GM12878 (cell line): ENCODE data around the gene PDSS1. TPM values are rescaled to one million over a fixed set of nuclear protein-coding genes. Genes with fewer than 3 reads are reported as not detected.

ENCODE experiments used
- CBFB ChIP-seq: IDR thresholded peaks from 2 replicates; pipeline ENCODE4 v1.6.1; 2016; ENCODE audit warnings: antibody characterized with exemption, low read depth
- EGR1 ChIP-seq, 2 experiments: IDR thresholded peaks; 1 replicate in 1 of 2; 2 replicates in 1 of 2; pipeline ENCODE4 v1.6.1; 2011 to 2012; ENCODE audit warnings: low read depth in 2 of 2, low read length in 2 of 2, borderline replicate concordance in 1 of 2, mild to moderate bottlenecking in 1 of 2, moderate library complexity in 1 of 2
- ETV6 ChIP-seq, 2 experiments: fragments of 450-650 bp in 1 of 2; IDR thresholded peaks in 1 of 2; conservative IDR thresholded peaks in 1 of 2; 2 replicates each; pipeline ENCODE4 v1.6.1; 2014; ENCODE audit warnings: antibody characterized with exemption in 1 of 2, borderline replicate concordance in 1 of 2, low read depth in 1 of 2, mild to moderate bottlenecking in 1 of 2, moderate library complexity in 1 of 2
- EZH2 ChIP-seq: IDR thresholded peaks from 2 replicates; pipeline ENCODE4 v1.6.1; 2012; ENCODE audit warnings: low read depth, mild to moderate bottlenecking, control low read depth, inconsistent platforms, low read length, borderline replicate concordance; ENCODE audit not compliant: control insufficient read depth
- FOS ChIP-seq: IDR thresholded peaks from 3 replicates; pipeline ENCODE4 v1.6.1; 2011; ENCODE audit warnings: borderline replicate concordance; ENCODE audit not compliant: insufficient read length; ENCODE audit errors: extremely low read depth
- GATAD2B ChIP-seq: fragments of 450-650 bp; conservative IDR thresholded peaks from 2 replicates; pipeline ENCODE4 v1.6.1; 2017; ENCODE audit warnings: low read depth, mild to moderate bottlenecking, moderate library complexity
- IKZF1 ChIP-seq: fragments of 450-650 bp; conservative IDR thresholded peaks from 2 replicates; pipeline ENCODE4 v1.6.1; 2017; ENCODE audit warnings: antibody characterized with exemption, mild to moderate bottlenecking
- KAT2A ChIP-seq: conservative IDR thresholded peaks from 2 replicates; pipeline ENCODE4 v1.6.1; 2011; ENCODE audit warnings: low read depth, low read length; ENCODE audit not compliant: control insufficient read depth
- MXI1 ChIP-seq: fragments of 150-350 bp; IDR thresholded peaks from 2 replicates; pipeline ENCODE4 v1.6.1; 2011; ENCODE audit warnings: low read depth, mild to moderate bottlenecking, inconsistent platforms, low read length, improper control_type of control experiment
- POU2F2 ChIP-seq: IDR thresholded peaks from 3 replicates; pipeline ENCODE4 v1.6.1; 2011; ENCODE audit warnings: low read depth, mild to moderate bottlenecking, low read length, borderline replicate concordance
- RCOR1 ChIP-seq: conservative IDR thresholded peaks from 2 replicates; pipeline ENCODE4 v1.6.1; 2012; ENCODE audit warnings: low read depth, low read length, improper control_type of control experiment
- SRF ChIP-seq, 2 experiments: IDR thresholded peaks; 2 replicates each; pipeline ENCODE4 v1.6.1; 2011; ENCODE audit warnings: low read depth in 2 of 2, low read length in 2 of 2, mild to moderate bottlenecking in 1 of 2, moderate library complexity in 1 of 2
- STAT1 ChIP-seq: fragments of 450-650 bp; conservative IDR thresholded peaks from 2 replicates; pipeline ENCODE4 v1.6.1; 2014; ENCODE audit warnings: antibody characterized with exemption, mild to moderate bottlenecking
- ZNF207 ChIP-seq: fragments of 450-650 bp; IDR thresholded peaks from 2 replicates; pipeline ENCODE4 v1.6.1; 2014; ENCODE audit warnings: antibody characterized with exemption, mild to moderate bottlenecking, borderline replicate concordance
- ZNF274 ChIP-seq: IDR thresholded peaks from one replicate; pipeline ENCODE4 v1.8.0; 2011; ENCODE audit not compliant: insufficient read length, insufficient read depth
- ZSCAN29 ChIP-seq: fragments of 450-650 bp; IDR thresholded peaks from 2 replicates; pipeline ENCODE4 v1.6.1; 2017; ENCODE audit warnings: mild to moderate bottlenecking, moderate library complexity
- polyA plus RNA-seq, 11 experiments: library from polyadenylated mRNA; depleted of rRNA in 4 of 11; unstranded in 6 of 11; stranded (reverse) in 5 of 11; fragments of >200 nt; fragmentation: Nextera tagmentation in 4 of 11; fragmentation: Illumina TruSeq in 1 of 11; extraction: Ambion mirVana in 4 of 11; extraction: Trizol in 1 of 11; gene quantifications; 1 replicate in 1 of 11; 2 replicates in 10 of 11; pipeline versions ENCODE4 v1.2.1 to v1.2.3, GENCODE V29; 2011 to 2016; ENCODE audit warnings: inconsistent platforms in 2 of 11, missing spikeins in 2 of 11, low read depth in 1 of 11
- total RNA-seq, 4 experiments: library from RNA; depleted of rRNA in 3 of 4; stranded (reverse); fragments of >200 nt in 3 of 4; fragmentation: Illumina TruSeq in 1 of 4; extraction: Trizol in 1 of 4; gene quantifications; 2 replicates each; pipeline versions ENCODE4 v1.2.1 to v1.2.3, GENCODE V29; 2013 to 2021
- TF ChIP-seq, protein P1 (sequence below): fragments of 450-650 bp; IDR thresholded peaks from 2 replicates; pipeline ENCODE4 v1.6.1; 2017; ENCODE audit warnings: borderline replicate concordance
- TF ChIP-seq, protein P2 (sequence below): fragments of 450-650 bp; IDR thresholded peaks from 2 replicates; pipeline ENCODE4 v1.6.1; 2014; ENCODE audit warnings: mild to moderate bottlenecking
- TF ChIP-seq, protein P3 (sequence below): fragments of 450-650 bp; IDR thresholded peaks from 2 replicates; pipeline ENCODE4 v1.6.1; 2017; ENCODE audit warnings: antibody characterized with exemption, mild to moderate bottlenecking, moderate library complexity
- TF ChIP-seq, protein P4 (sequence below): IDR thresholded peaks from 2 replicates; pipeline ENCODE4 v1.6.1; 2012; ENCODE audit warnings: mild to moderate bottlenecking, low read depth, low read length

PDSS1 gene
- total and polyA plus RNA-seq, 10 of the 15 experiments (the other 5 are each of a cell fraction or from before 2014, with no cell fraction given), result 12.2 to 48.2 (median 35.9) TPM

DNA sequence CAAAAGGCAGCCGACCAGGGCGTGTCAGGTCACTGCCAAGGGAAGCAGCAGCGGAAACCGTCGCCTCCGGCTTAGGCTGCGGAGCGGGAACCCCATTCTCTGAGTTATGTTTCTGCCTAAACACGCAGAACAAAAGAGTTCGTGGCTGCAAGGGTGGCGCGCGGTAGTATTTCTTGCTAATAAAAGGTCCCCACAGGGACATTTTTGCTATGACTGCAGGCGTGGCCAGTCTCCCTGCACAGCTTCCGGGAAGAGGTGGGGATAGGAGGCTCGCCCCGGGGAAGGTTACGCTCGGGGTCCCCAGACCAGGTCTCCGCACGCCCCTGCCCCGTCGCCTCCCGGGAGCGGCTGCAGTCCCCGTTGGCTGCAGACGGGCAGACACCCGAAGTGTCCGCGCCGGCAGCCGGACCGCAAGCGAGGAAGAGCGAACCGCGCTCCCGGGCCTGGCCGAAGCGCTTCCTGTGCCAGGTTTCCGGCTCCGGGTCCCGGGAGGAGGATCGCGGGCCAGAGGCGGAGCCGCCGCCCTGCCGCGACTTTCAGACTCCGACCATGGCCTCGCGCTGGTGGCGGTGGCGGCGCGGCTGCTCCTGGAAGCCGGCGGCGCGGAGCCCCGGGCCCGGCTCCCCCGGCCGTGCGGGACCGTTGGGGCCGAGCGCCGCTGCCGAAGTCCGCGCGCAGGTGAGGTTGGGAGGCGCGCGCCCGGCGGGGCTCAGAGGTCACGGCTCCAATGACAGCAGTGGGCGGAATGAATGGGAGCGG lies at the start of gene PDSS1 (continued):
- 0 out of 3 replicates have a peak, but pooled peaks have one; percentile 31 for TF ChIP-seq POU2F2
- peak in 1 of 2 experiments; percentile 66; a peak in 1 of 4 replicates for TF ChIP-seq ETV6 (conservative IDR thresholded peaks at IDR 0.05 in 1 of 2, IDR thresholded peaks at IDR 0.05 in 1 of 2; ENCODE audit: borderline replicate concordance in 1 of 2, low read depth in 1 of 2)
- no peak for TF ChIP-seq CBFB
- TF ChIP-seq ZNF207, result no peak; the same call in 1 of the 2 replicates
- TF ChIP-seq SRF (IDR thresholded peaks at IDR 0.05; ENCODE audit: low read depth in 2 of 2, low read length in 2 of 2), result no peak
- peak; percentile 61 for TF ChIP-seq MXI1
- no peak for TF ChIP-seq ZNF274
- no peak for TF ChIP-seq EZH2
- TF ChIP-seq STAT1, result no peak; the same call in 1 of the 2 replicates
- peak; percentile 97 for TF ChIP-seq IKZF1
- no peak for TF ChIP-seq RCOR1
- TF ChIP-seq, protein P1, sequence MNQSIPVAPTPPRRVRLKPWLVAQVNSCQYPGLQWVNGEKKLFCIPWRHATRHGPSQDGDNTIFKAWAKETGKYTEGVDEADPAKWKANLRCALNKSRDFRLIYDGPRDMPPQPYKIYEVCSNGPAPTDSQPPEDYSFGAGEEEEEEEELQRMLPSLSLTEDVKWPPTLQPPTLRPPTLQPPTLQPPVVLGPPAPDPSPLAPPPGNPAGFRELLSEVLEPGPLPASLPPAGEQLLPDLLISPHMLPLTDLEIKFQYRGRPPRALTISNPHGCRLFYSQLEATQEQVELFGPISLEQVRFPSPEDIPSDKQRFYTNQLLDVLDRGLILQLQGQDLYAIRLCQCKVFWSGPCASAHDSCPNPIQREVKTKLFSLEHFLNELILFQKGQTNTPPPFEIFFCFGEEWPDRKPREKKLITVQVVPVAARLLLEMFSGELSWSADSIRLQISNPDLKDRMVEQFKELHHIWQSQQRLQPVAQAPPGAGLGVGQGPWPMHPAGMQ, result no peak
- TF ChIP-seq, protein P2, sequence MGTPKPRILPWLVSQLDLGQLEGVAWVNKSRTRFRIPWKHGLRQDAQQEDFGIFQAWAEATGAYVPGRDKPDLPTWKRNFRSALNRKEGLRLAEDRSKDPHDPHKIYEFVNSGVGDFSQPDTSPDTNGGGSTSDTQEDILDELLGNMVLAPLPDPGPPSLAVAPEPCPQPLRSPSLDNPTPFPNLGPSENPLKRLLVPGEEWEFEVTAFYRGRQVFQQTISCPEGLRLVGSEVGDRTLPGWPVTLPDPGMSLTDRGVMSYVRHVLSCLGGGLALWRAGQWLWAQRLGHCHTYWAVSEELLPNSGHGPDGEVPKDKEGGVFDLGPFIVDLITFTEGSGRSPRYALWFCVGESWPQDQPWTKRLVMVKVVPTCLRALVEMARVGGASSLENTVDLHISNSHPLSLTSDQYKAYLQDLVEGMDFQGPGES, result no peak
- no peak for TF ChIP-seq KAT2A
- no peak for TF ChIP-seq EGR1 (IDR thresholded peaks at IDR 0.05; ENCODE audit: borderline replicate concordance in 1 of 2, low read depth in 2 of 2, low read length in 2 of 2)
- TF ChIP-seq ZSCAN29, result 0 out of 2 replicates have a peak, but pooled peaks have one; percentile 12
- TF ChIP-seq, protein P3, sequence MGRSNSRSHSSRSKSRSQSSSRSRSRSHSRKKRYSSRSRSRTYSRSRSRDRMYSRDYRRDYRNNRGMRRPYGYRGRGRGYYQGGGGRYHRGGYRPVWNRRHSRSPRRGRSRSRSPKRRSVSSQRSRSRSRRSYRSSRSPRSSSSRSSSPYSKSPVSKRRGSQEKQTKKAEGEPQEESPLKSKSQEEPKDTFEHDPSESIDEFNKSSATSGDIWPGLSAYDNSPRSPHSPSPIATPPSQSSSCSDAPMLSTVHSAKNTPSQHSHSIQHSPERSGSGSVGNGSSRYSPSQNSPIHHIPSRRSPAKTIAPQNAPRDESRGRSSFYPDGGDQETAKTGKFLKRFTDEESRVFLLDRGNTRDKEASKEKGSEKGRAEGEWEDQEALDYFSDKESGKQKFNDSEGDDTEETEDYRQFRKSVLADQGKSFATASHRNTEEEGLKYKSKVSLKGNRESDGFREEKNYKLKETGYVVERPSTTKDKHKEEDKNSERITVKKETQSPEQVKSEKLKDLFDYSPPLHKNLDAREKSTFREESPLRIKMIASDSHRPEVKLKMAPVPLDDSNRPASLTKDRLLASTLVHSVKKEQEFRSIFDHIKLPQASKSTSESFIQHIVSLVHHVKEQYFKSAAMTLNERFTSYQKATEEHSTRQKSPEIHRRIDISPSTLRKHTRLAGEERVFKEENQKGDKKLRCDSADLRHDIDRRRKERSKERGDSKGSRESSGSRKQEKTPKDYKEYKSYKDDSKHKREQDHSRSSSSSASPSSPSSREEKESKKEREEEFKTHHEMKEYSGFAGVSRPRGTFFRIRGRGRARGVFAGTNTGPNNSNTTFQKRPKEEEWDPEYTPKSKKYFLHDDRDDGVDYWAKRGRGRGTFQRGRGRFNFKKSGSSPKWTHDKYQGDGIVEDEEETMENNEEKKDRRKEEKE, result no peak
- no peak for TF ChIP-seq FOS
- TF ChIP-seq, protein P4, sequence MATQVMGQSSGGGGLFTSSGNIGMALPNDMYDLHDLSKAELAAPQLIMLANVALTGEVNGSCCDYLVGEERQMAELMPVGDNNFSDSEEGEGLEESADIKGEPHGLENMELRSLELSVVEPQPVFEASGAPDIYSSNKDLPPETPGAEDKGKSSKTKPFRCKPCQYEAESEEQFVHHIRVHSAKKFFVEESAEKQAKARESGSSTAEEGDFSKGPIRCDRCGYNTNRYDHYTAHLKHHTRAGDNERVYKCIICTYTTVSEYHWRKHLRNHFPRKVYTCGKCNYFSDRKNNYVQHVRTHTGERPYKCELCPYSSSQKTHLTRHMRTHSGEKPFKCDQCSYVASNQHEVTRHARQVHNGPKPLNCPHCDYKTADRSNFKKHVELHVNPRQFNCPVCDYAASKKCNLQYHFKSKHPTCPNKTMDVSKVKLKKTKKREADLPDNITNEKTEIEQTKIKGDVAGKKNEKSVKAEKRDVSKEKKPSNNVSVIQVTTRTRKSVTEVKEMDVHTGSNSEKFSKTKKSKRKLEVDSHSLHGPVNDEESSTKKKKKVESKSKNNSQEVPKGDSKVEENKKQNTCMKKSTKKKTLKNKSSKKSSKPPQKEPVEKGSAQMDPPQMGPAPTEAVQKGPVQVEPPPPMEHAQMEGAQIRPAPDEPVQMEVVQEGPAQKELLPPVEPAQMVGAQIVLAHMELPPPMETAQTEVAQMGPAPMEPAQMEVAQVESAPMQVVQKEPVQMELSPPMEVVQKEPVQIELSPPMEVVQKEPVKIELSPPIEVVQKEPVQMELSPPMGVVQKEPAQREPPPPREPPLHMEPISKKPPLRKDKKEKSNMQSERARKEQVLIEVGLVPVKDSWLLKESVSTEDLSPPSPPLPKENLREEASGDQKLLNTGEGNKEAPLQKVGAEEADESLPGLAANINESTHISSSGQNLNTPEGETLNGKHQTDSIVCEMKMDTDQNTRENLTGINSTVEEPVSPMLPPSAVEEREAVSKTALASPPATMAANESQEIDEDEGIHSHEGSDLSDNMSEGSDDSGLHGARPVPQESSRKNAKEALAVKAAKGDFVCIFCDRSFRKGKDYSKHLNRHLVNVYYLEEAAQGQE, result no peak
- TF ChIP-seq GATAD2B, result peak; percentile 92
